Measurements from ENCODE around the gene SMPDL3B. TPM values are rescaled to one million over a fixed set of nuclear protein-coding genes. Genes with fewer than 3 reads are reported as not detected.

The SMPDL3B gene
- total and polyA plus RNA-seq, 2 of the 13 experiments (the other 11 are each of a cell fraction or from before 2014, with no cell fraction given): 0.29 to 1.3 TPM

GRCh38 chr1:27955076-27955475 lies 20.3 kb downstream of the SMPDL3B start:
- Histone ChIP-seq H3K4me3 (replicated peaks in 1 of 3; ENCODE audit: insufficient read depth in 1 of 3, low read depth in 2 of 3, low read length in 3 of 3) (no peak overlapping the region), H3K27ac (ENCODE audit: extremely low read length, insufficient read depth, low read length) (no peak overlapping the region), H3K36me3 (replicated peaks in 1 of 2; ENCODE audit: control insufficient read depth in 1 of 2, insufficient read depth in 2 of 2, low read length in 2 of 2) (no peaks in the 10 kb centered on the region), H4K20me1 (ENCODE audit: insufficient read depth, low read length) (no peaks in the 10 kb centered on the region), H3K27me3 (ENCODE audit: control insufficient read depth in 1 of 2, insufficient read depth in 2 of 2, low read length in 2 of 2) (no peaks in the 10 kb centered on the region; a peak in 1 of 5 replicates), H3K9ac (ENCODE audit: insufficient read depth, low read depth, low read length) (no peak overlapping the region), H3K79me2 (ENCODE audit: insufficient read depth, low read length) (no peaks in the 10 kb centered on the region), H3K9me3 (ENCODE audit: low read length) (no peaks in the 10 kb centered on the region), H2AFZ (ENCODE audit: low read length) (no peak overlapping the region), H3K4me1 (ENCODE audit: insufficient read depth, low read length) (peaks cover 23% of the 10 kb centered on the region), H3K4me2 (ENCODE audit: low read depth, low read length) (no peak overlapping the region)
- intact Hi-C loops (cut with micrococcal nuclease; ENCODE audit: unreplicated experiment) (no loop called here), in situ Hi-C loops (cut with HindIII; ENCODE audit: extremely low pct_ligation_motif_present, low pct_unique_long_range_greater_than_20kb) (no loop called here)
- WGBS (ENCODE audit: low lambda C conversion rate): 52% methylated on average over 6 of the region's 6 CpGs
- POLR2A ChIA-PET: no interaction called here
- DNase-seq (ENCODE audit: low spot score) (no peak), FAIRE-seq (no peak), ATAC-seq (no peak)
- CTCF ChIA-PET (ENCODE audit: low intra/inter-chr PET ratio, low total read pairs): no interaction called here
- no TSS peak for BruUV-seq (replicated peaks)
- TF ChIP-seq HNRNPK (IDR thresholded peaks at IDR 0.05; ENCODE audit: low read depth, low read length, poor library complexity, severe bottlenecking) (no peak), ZNF276 (CRISPR knock-in tag; IDR thresholded peaks at IDR 0.05; ENCODE audit: low read depth) (no peak), ETV5 (CRISPR knock-in tag; IDR thresholded peaks at IDR 0.05; ENCODE audit: borderline replicate concordance) (no peak), SOX5 (CRISPR knock-in tag; IDR thresholded peaks at IDR 0.05; ENCODE audit: borderline replicate concordance) (no peak), ZNF652 (CRISPR knock-in tag; IDR thresholded peaks at IDR 0.05; ENCODE audit: borderline replicate concordance, low read depth) (no peak), ARNTL (CRISPR knock-in tag; IDR thresholded peaks at IDR 0.05) (no peak), ZNF704 (CRISPR knock-in tag; IDR thresholded peaks at IDR 0.05; ENCODE audit: borderline replicate concordance) (no peak), ZNF550 (CRISPR knock-in tag; IDR thresholded peaks at IDR 0.05; ENCODE audit: borderline replicate concordance) (no peak), PBX2 (CRISPR knock-in tag; IDR thresholded peaks at IDR 0.05) (no peak)
